SK-N-SH (cell line): ENCODE results near the gene CCDC6. TPM values are rescaled to one million over a fixed set of nuclear protein-coding genes. Genes with fewer than 3 reads are reported as not detected.

Experiments
- CTCF ChIA-PET: fragments of 300-600, 350-600 bp; formaldehyde crosslinking; extraction: SDS; loops from one replicate; lab custom pipeline; 2021; lab: Yijun Ruan, JAX
- POLR2A ChIA-PET: fragments of 350-600 bp; sonication (Branson Sonifier 250); formaldehyde crosslinking; extraction: SDS; loops from one replicate; lab custom pipeline; 2020; ENCODE audit warnings: antibody characterized with exemption, inconsistent platforms; lab: Yijun Ruan, JAX
- DNase-seq: peaks from one replicate; pipeline ENCODE4 v3.0.0; 2012
- H2AFZ ChIP-seq: fragments of 200-600 bp; sonication (generic); 2 replicates; pipeline ENCODE4 v1.8.1; 2016; ENCODE audit warnings: antibody characterized with exemption, mild to moderate bottlenecking, low read depth
- H3F3A ChIP-seq: fragments of 200-600 bp; sonication (generic); replicated peaks from 2 replicates; pipeline ENCODE3; 2016; ENCODE audit warnings: antibody characterized with exemption, mild to moderate bottlenecking; ENCODE audit not compliant: insufficient read depth
- H3K27ac ChIP-seq, 2 experiments: fragments of 200-500 bp in 1 of 2; fragments of 200-600 bp in 1 of 2; sonication (Bioruptor generic) in 1 of 2; sonication (generic), shearing (Covaris generic) in 1 of 2; 2 replicates each; pipeline versions ENCODE4 v1.5.1 to v1.6.1; 2014 to 2016; ENCODE audit warnings: low read depth in 2 of 2, inconsistent platforms in 1 of 2, low read length in 1 of 2, mild to moderate bottlenecking in 1 of 2, mixed read lengths in 1 of 2
- H3K27me3 ChIP-seq: fragments of 200-600 bp; sonication (generic), shearing (Covaris generic); 2 replicates; pipeline ENCODE4 v1.6.1; 2016; ENCODE audit warnings: mixed run types; ENCODE audit not compliant: insufficient read depth
- H3K36me3 ChIP-seq, 2 experiments: fragments of 200-500 bp in 1 of 2; fragments of 200-600 bp in 1 of 2; sonication (Bioruptor generic) in 1 of 2; sonication (generic) in 1 of 2; replicated peaks in 1 of 2; 2 replicates each; pipeline versions ENCODE3 to v1.5.1; 2014 to 2016; ENCODE audit warnings: low read length in 1 of 2, mild to moderate bottlenecking in 1 of 2; ENCODE audit not compliant: insufficient read depth in 2 of 2, control insufficient read depth in 1 of 2
- H3K4me1 ChIP-seq, 2 experiments: fragments of 200-500 bp in 1 of 2; fragments of 200-600 bp in 1 of 2; sonication (Bioruptor generic) in 1 of 2; sonication (generic), shearing (Covaris generic) in 1 of 2; 2 replicates each; pipeline versions ENCODE4 v1.5.1 to v1.6.1; 2014 to 2016; ENCODE audit warnings: low read depth in 1 of 2, low read length in 1 of 2, mixed run types in 1 of 2; ENCODE audit not compliant: insufficient read depth in 2 of 2, control insufficient read depth in 1 of 2
- H3K4me2 ChIP-seq: fragments of 200-600 bp; sonication (generic), shearing (Covaris generic); 2 replicates; pipeline ENCODE4 v1.6.1; 2017; ENCODE audit warnings: mixed run types
- H3K4me3 ChIP-seq, 2 experiments: fragments of 200-500 bp in 1 of 2; fragments of 200-600 bp in 1 of 2; sonication (Bioruptor generic) in 1 of 2; sonication (generic), shearing (Covaris generic) in 1 of 2; 2 replicates each; pipeline versions ENCODE4 v1.5.1 to v1.8.1; 2014 to 2016; ENCODE audit warnings: low read depth in 2 of 2, inconsistent platforms in 1 of 2, low read length in 1 of 2, mild to moderate bottlenecking in 1 of 2, mixed read lengths in 1 of 2, moderate library complexity in 1 of 2
- H3K79me2 ChIP-seq: fragments of 200-600 bp; sonication (generic); 2 replicates; pipeline ENCODE4 v1.8.1; 2017; ENCODE audit warnings: mild to moderate bottlenecking; ENCODE audit not compliant: insufficient read depth
- H3K9ac ChIP-seq: fragments of 200-600 bp; sonication (generic); 2 replicates; pipeline ENCODE4 v1.6.1; 2017; ENCODE audit warnings: mixed run types
- H3K9me2 ChIP-seq: fragments of 200-600 bp; sonication (generic); 2 replicates; pipeline ENCODE4 v1.6.1; 2017; ENCODE audit warnings: mixed run types
- H3K9me3 ChIP-seq: fragments of 200-600 bp; sonication (generic); 2 replicates; pipeline ENCODE4 v1.6.1; 2017; ENCODE audit warnings: mixed run types, mild to moderate bottlenecking, moderate library complexity
- H4K20me1 ChIP-seq: fragments of 200-600 bp; sonication (generic); 2 replicates; pipeline ENCODE4 v1.6.1; 2017; ENCODE audit warnings: mild to moderate bottlenecking, mixed run types; ENCODE audit not compliant: insufficient read depth
- ELF1 ChIP-seq: IDR thresholded peaks from 2 replicates; pipeline ENCODE4 v1.4.0; 2012
- EZH2phosphoT487 ChIP-seq: fragments of 200-600 bp; sonication (generic); IDR thresholded peaks from 2 replicates; pipeline ENCODE4 v1.6.1; 2017; ENCODE audit warnings: low read depth, mixed run types, mild to moderate bottlenecking, antibody characterized with exemption, moderate library complexity, borderline replicate concordance
- FOXJ3 ChIP-seq: sonication (generic); formaldehyde crosslinking; IDR thresholded peaks from 2 replicates; pipeline ENCODE4 v1.5.1; 2020; ENCODE audit warnings: mild to moderate bottlenecking, missing genetic modification reagents
- FOXM1 ChIP-seq: IDR thresholded peaks from 2 replicates; pipeline ENCODE4 v1.4.0; 2012; ENCODE audit warnings: low read depth, mild to moderate bottlenecking
- GATA2 ChIP-seq: sonication (generic); formaldehyde crosslinking; IDR thresholded peaks from 2 replicates; pipeline ENCODE4 v1.5.0; 2020; ENCODE audit warnings: mild to moderate bottlenecking, missing genetic modification reagents
- MEF2A ChIP-seq: IDR thresholded peaks from 2 replicates; pipeline ENCODE4 v1.4.0; 2012; ENCODE audit warnings: low read depth, borderline replicate concordance
- MXI1 ChIP-seq: IDR thresholded peaks from 2 replicates; pipeline ENCODE4 v1.6.1; 2012; ENCODE audit warnings: mild to moderate bottlenecking, low read depth, low read length, improper control_type of control experiment
- NFIC ChIP-seq: IDR thresholded peaks from 2 replicates; pipeline ENCODE4 v1.4.0; 2012; ENCODE audit warnings: borderline replicate concordance
- NRF1 ChIP-seq: IDR thresholded peaks from 2 replicates; pipeline ENCODE4 v1.6.1; 2012; ENCODE audit warnings: low read depth, mild to moderate bottlenecking, low read length
- PBX3 ChIP-seq: IDR thresholded peaks from 2 replicates; pipeline ENCODE4; 2012
- RXRA ChIP-seq: IDR thresholded peaks from 2 replicates; pipeline ENCODE4 v1.4.0; 2012; ENCODE audit warnings: low read depth, mild to moderate bottlenecking, borderline replicate concordance
- SIN3A ChIP-seq: IDR thresholded peaks from 2 replicates; pipeline ENCODE4 v1.6.1; 2012; ENCODE audit warnings: low read depth, mild to moderate bottlenecking, low read length, moderate library complexity, borderline replicate concordance
- SMC3 ChIP-seq: IDR thresholded peaks from 2 replicates; pipeline ENCODE4 v1.6.1; 2012; ENCODE audit warnings: low read depth, low read length, improper control_type of control experiment
- USF1 ChIP-seq: IDR thresholded peaks from 2 replicates; pipeline ENCODE4 v1.4.0; 2012; ENCODE audit warnings: low read depth, borderline replicate concordance
- USF2 ChIP-seq: fragments of 150-350 bp; IDR thresholded peaks from 2 replicates; pipeline ENCODE4 v1.6.1; 2017; ENCODE audit warnings: antibody characterized with exemption, low read length, low read depth, borderline replicate concordance
- ZBTB33 ChIP-seq: IDR thresholded peaks from 2 replicates; pipeline ENCODE4 v1.4.0; 2012; ENCODE audit warnings: low read depth, borderline replicate concordance
- WGBS: methylation state at CpG from one replicate; pipeline ENCODE4 v1.1.6; 2017; ENCODE audit warnings: low lambda C conversion rate; 5-methylcytosine and 5-hydroxymethylcytosine counted together
- polyA plus RNA-seq, 3 experiments: library from polyadenylated mRNA; depleted of rRNA; stranded (reverse); fragments of >200 nt; gene quantifications; 2 replicates each; pipeline ENCODE4 v1.2.3, GENCODE V29; 2012

Gene CCDC6
- polyA plus RNA-seq, 1 of the 3 experiments (the other 2 are of a cell fraction) = 10.8 TPM

- H3K36me3 ChIP-seq = peaks cover 0 to 11% of the 10 kb centered on the region in 2 experiments
- no peaks in the 10 kb centered on the region for H3K27me3 ChIP-seq
- no peaks in the 10 kb centered on the region for H3K9me2 ChIP-seq
- DNase-seq = no peak
- no peaks in the 10 kb centered on the region for H3F3A ChIP-seq
- H3K4me3 ChIP-seq = no peak overlapping the region
- no peak overlapping the region for H3K9ac ChIP-seq
- no peak overlapping the region for H3K4me2 ChIP-seq
- TF ChIP-seq ELF1 (no peak), SMC3 (no peak), NFIC (no peak), MXI1 (no peak), MEF2A (no peak), EZH2phosphoT487 (no peak), USF2 (no peak), ZBTB33 (no peak), RXRA (no peak)
- TF ChIP-seq, all 33 proteins: peak for 0
- peaks cover 53% of the 10 kb centered on the region for H4K20me1 ChIP-seq
- peaks cover 72% of the 10 kb centered on the region for H3K79me2 ChIP-seq
- H2AFZ ChIP-seq = no peak overlapping the region
- peaks cover 4 to 30% of the 10 kb centered on the region in 2 experiments; a peak in 2 of 4 replicates for H3K4me1 ChIP-seq
- H3K27ac ChIP-seq = no peak overlapping the region
- 96% methylated on average over 4 of the region's 4 CpGs for WGBS
- ChIA-PET POLR2A (interaction anchor here (1.1 kb wide), 1 partner anchor 14 kb away, joined by 4 read pairs; no protein-coding TSS in a partner anchor), CTCF (interaction anchor here (2.7 kb wide), 1 partner anchor 14 kb away, joined by 10 read pairs; the partner anchor contains the start of gene CCDC6)
- H3K9me3 ChIP-seq = no peaks in the 10 kb centered on the region
Measured at GRCh38 chr10:59891936-59892335, 14.4 kb downstream of the CCDC6 start.

GRCh38 chr10:59891349-59891748 lies 15.0 kb downstream of the CCDC6 start:
- Histone ChIP-seq H3K27ac (no peak overlapping the region), H3K36me3 (peaks cover 0 to 11% of the 10 kb centered on the region in 2 experiments), H2AFZ (no peak overlapping the region), H3K4me3 (no peak overlapping the region), H3F3A (no peaks in the 10 kb centered on the region), H3K79me2 (peaks cover 72% of the 10 kb centered on the region), H3K9me2 (no peaks in the 10 kb centered on the region), H3K4me1 (peaks cover 4 to 27% of the 10 kb centered on the region in 2 experiments; a peak in 2 of 4 replicates), H4K20me1 (peaks cover 52% of the 10 kb centered on the region), H3K4me2 (no peak overlapping the region), H3K27me3 (no peaks in the 10 kb centered on the region), H3K9ac (no peak overlapping the region), H3K9me3 (no peaks in the 10 kb centered on the region)
- ChIA-PET CTCF (interaction anchor here (2.7 kb wide), 1 partner anchor 14 kb away, joined by 10 read pairs; the partner anchor contains the start of gene CCDC6), POLR2A (interaction anchor here (1.1 kb wide), 1 partner anchor 14 kb away, joined by 4 read pairs; no protein-coding TSS in a partner anchor)
- no peak for DNase-seq
- TF ChIP-seq FOXJ3 (CRISPR knock-in tag) = no peak
- TF ChIP-seq FOXM1 = no peak
- no peak for TF ChIP-seq NRF1
- no peak for TF ChIP-seq ZBTB33
- TF ChIP-seq SIN3A = no peak
- TF ChIP-seq USF1 = no peak
- TF ChIP-seq MEF2A = no peak
- no peak for TF ChIP-seq GATA2
- TF ChIP-seq PBX3 = no peak
- 74% methylated on average over 3 of the region's 3 CpGs for WGBS
